Liver (tissue), 3 donors: ENCODE measurements around the gene BTBD19.

Experiments used
- EGR1 ChIP-seq, 2 donors: IDR thresholded peaks; 2 replicates each; pipeline ENCODE4 v1.6.1; 2016 to 2018; ENCODE audit warnings: antibody characterized with exemption in 2 of 2, low read depth in 2 of 2
- FOXA2 ChIP-seq: IDR thresholded peaks from 2 replicates; pipeline ENCODE4 v1.6.1; 2016; ENCODE audit warnings: antibody characterized with exemption
- GABPA ChIP-seq, 2 donors: IDR thresholded peaks in 1 of 2; conservative IDR thresholded peaks in 1 of 2; 2 replicates each; pipeline ENCODE4 v1.6.1; 2016; ENCODE audit warnings: antibody characterized with exemption in 2 of 2, mild to moderate bottlenecking in 1 of 2, moderate library complexity in 1 of 2
- JUND ChIP-seq, 2 donors: IDR thresholded peaks; 2 replicates each; pipeline ENCODE4 v1.6.1; 2016; ENCODE audit warnings: antibody characterized with exemption in 2 of 2
- MAX ChIP-seq: IDR thresholded peaks from 2 replicates; pipeline ENCODE4 v1.6.1; 2016; ENCODE audit warnings: antibody characterized with exemption
- NR2F2 ChIP-seq: IDR thresholded peaks from 2 replicates; pipeline ENCODE4 v1.6.1; 2016; ENCODE audit warnings: antibody characterized with exemption
- RAD21 ChIP-seq, 2 donors: IDR thresholded peaks; 2 replicates each; pipeline ENCODE4 v1.6.1; 2016; ENCODE audit warnings: antibody characterized with exemption in 2 of 2, mild to moderate bottlenecking in 2 of 2
- RXRA ChIP-seq, 2 donors: IDR thresholded peaks; 2 replicates each; pipeline ENCODE4 v1.6.1; 2017 to 2018; ENCODE audit warnings: antibody characterized with exemption in 2 of 2, mild to moderate bottlenecking in 1 of 2
- SP1 ChIP-seq: IDR thresholded peaks from 2 replicates; pipeline ENCODE4 v1.6.1; 2018; ENCODE audit warnings: antibody characterized with exemption, mild to moderate bottlenecking
- TAF1 ChIP-seq: conservative IDR thresholded peaks from 2 replicates; pipeline ENCODE4 v1.6.1; 2016; ENCODE audit warnings: antibody characterized with exemption, mild to moderate bottlenecking
- YY1 ChIP-seq: IDR thresholded peaks from 2 replicates; pipeline ENCODE4 v1.6.1; 2016; ENCODE audit warnings: antibody characterized with exemption, mild to moderate bottlenecking
- TF ChIP-seq, protein P1 (sequence below): fragments of 150-350 bp; IDR thresholded peaks from 2 replicates; pipeline ENCODE4 v1.5.1; 2017; ENCODE audit warnings: improper control_type of control experiment, low read depth, low read length; ENCODE audit not compliant: missing input control
- TF ChIP-seq, protein P2 (sequence below): IDR thresholded peaks from 2 replicates; pipeline ENCODE4 v1.6.1; 2016; ENCODE audit warnings: antibody characterized with exemption
- TF ChIP-seq, protein P3 (sequence below): IDR thresholded peaks from 2 replicates; pipeline ENCODE4 v1.6.1; 2016; ENCODE audit warnings: antibody characterized with exemption, mild to moderate bottlenecking
- donor health status: healthy.
- donor health status: healthy.

DNA sequence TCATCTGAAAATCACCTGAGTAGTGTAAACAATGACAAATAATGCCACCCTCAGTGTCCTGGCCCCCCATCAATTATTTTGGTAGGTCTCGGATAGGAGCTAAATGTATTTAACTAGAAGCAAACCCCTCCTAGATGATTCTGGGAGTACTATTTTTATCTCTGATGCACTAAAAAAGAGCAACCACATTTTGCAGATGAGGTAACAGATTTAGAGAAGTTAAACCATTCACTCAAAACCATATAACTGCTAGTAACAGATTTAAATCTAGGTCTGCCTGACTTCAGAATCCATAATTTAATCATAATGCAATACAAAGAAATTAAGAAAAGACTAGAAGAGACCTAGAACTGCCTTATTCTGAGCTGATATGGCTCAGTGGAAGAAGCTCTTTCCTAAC lies 52.0 kb downstream of the BTBD19 start:
- TF ChIP-seq GABPA (IDR thresholded peaks at IDR 0.05 in 1 of 2, conservative IDR thresholded peaks at IDR 0.05 in 1 of 2) (no peak), MAX (no peak), YY1 (no peak), EGR1 (IDR thresholded peaks at IDR 0.05; ENCODE audit: low read depth in 2 of 2) (no peak), SP1 (no peak), TAF1 (no peak), RAD21 (IDR thresholded peaks at IDR 0.05) (no peak), RXRA (IDR thresholded peaks at IDR 0.05) (no peak), FOXA2 (no peak), NR2F2 (no peak), JUND (IDR thresholded peaks at IDR 0.05) (no peak)
- TF ChIP-seq, protein P1, sequence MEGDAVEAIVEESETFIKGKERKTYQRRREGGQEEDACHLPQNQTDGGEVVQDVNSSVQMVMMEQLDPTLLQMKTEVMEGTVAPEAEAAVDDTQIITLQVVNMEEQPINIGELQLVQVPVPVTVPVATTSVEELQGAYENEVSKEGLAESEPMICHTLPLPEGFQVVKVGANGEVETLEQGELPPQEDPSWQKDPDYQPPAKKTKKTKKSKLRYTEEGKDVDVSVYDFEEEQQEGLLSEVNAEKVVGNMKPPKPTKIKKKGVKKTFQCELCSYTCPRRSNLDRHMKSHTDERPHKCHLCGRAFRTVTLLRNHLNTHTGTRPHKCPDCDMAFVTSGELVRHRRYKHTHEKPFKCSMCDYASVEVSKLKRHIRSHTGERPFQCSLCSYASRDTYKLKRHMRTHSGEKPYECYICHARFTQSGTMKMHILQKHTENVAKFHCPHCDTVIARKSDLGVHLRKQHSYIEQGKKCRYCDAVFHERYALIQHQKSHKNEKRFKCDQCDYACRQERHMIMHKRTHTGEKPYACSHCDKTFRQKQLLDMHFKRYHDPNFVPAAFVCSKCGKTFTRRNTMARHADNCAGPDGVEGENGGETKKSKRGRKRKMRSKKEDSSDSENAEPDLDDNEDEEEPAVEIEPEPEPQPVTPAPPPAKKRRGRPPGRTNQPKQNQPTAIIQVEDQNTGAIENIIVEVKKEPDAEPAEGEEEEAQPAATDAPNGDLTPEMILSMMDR: no peak
- TF ChIP-seq, protein P2, sequence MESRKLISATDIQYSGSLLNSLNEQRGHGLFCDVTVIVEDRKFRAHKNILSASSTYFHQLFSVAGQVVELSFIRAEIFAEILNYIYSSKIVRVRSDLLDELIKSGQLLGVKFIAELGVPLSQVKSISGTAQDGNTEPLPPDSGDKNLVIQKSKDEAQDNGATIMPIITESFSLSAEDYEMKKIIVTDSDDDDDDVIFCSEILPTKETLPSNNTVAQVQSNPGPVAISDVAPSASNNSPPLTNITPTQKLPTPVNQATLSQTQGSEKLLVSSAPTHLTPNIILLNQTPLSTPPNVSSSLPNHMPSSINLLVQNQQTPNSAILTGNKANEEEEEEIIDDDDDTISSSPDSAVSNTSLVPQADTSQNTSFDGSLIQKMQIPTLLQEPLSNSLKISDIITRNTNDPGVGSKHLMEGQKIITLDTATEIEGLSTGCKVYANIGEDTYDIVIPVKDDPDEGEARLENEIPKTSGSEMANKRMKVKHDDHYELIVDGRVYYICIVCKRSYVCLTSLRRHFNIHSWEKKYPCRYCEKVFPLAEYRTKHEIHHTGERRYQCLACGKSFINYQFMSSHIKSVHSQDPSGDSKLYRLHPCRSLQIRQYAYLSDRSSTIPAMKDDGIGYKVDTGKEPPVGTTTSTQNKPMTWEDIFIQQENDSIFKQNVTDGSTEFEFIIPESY: no peak
- TF ChIP-seq, protein P3, sequence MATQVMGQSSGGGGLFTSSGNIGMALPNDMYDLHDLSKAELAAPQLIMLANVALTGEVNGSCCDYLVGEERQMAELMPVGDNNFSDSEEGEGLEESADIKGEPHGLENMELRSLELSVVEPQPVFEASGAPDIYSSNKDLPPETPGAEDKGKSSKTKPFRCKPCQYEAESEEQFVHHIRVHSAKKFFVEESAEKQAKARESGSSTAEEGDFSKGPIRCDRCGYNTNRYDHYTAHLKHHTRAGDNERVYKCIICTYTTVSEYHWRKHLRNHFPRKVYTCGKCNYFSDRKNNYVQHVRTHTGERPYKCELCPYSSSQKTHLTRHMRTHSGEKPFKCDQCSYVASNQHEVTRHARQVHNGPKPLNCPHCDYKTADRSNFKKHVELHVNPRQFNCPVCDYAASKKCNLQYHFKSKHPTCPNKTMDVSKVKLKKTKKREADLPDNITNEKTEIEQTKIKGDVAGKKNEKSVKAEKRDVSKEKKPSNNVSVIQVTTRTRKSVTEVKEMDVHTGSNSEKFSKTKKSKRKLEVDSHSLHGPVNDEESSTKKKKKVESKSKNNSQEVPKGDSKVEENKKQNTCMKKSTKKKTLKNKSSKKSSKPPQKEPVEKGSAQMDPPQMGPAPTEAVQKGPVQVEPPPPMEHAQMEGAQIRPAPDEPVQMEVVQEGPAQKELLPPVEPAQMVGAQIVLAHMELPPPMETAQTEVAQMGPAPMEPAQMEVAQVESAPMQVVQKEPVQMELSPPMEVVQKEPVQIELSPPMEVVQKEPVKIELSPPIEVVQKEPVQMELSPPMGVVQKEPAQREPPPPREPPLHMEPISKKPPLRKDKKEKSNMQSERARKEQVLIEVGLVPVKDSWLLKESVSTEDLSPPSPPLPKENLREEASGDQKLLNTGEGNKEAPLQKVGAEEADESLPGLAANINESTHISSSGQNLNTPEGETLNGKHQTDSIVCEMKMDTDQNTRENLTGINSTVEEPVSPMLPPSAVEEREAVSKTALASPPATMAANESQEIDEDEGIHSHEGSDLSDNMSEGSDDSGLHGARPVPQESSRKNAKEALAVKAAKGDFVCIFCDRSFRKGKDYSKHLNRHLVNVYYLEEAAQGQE: no peak
